Uterus (tissue), 4 donors: ENCODE results near the gene NEK5. TPM values are rescaled to one million over a fixed set of nuclear protein-coding genes. Genes with fewer than 3 reads are reported as not detected.

Experiments used
- DNase-seq, 2 donors: peaks; one replicate each; pipeline ENCODE4 v3.0.0-alpha.2; 2019 to 2020
- H3K27ac ChIP-seq, 2 donors: fragments of 200-600 bp; sonication (generic); 1 replicate in 1 of 2; 2 replicates in 1 of 2; pipeline ENCODE4 v1.5.1; 2016 to 2018
- H3K27me3 ChIP-seq, 2 donors: fragments of 200-600 bp; sonication (generic); one replicate each; pipeline ENCODE4 v1.5.1; 2018 to 2019; ENCODE audit warnings: control low read depth in 1 of 2
- H3K36me3 ChIP-seq, 2 donors: fragments of 200-600 bp; sonication (generic); one replicate each; pipeline ENCODE4 v1.5.1; 2019; ENCODE audit warnings: control low read depth in 1 of 2
- H3K4me1 ChIP-seq, 2 donors: fragments of 200-600 bp; sonication (generic); one replicate each; pipeline ENCODE4 v1.5.1; 2018 to 2019; ENCODE audit warnings: control low read depth in 1 of 2
- H3K4me3 ChIP-seq, 2 donors: fragments of 200-600 bp; sonication (generic); 1 replicate in 1 of 2; 2 replicates in 1 of 2; pipeline ENCODE4 v1.5.1; 2018 to 2019; ENCODE audit warnings: mild to moderate bottlenecking in 1 of 2
- H3K9me3 ChIP-seq, 2 donors: fragments of 200-600 bp; sonication (generic); one replicate each; pipeline ENCODE4 v1.5.1; 2019; ENCODE audit warnings: control low read depth in 1 of 2
- POLR2A ChIP-seq, 2 donors: fragments of 450-650 bp; IDR thresholded peaks; one replicate each; pipeline ENCODE4 v1.6.1; 2016; ENCODE audit warnings: antibody characterized with exemption in 2 of 2, mild to moderate bottlenecking in 1 of 2, moderate library complexity in 1 of 2
- intact Hi-C: fragments of 100-400 bp; cut with DNase I; formaldehyde crosslinking; loops from one replicate; pipeline ENCODE4 v1.15.1; 2023; ENCODE audit warnings: low total_unique reads
- total RNA-seq, 4 donors: library from RNA; depleted of rRNA in 3 of 4; stranded (reverse); fragments of >200 nt in 3 of 4; gene quantifications; one replicate each; pipeline versions ENCODE4 v1.1.0 to v1.2.4, GENCODE V29; 2014 to 2023
- TF ChIP-seq, protein P1 (sequence below), 4 experiments: fragments of 200-600 bp in 2 of 4; fragments of 450-650 bp in 2 of 4; sonication (generic) in 2 of 4; IDR thresholded peaks; one replicate each; pipeline ENCODE4 v1.5.1; 2016 to 2019; ENCODE audit warnings: antibody characterized with exemption in 4 of 4, mild to moderate bottlenecking in 2 of 4, moderate library complexity in 1 of 4
- donor health status: DM: yes; HTN: yes; CAD: no.

The NEK5 gene
- total RNA-seq, 4 donors from 2014 or later, result 0.76 to 7.9 (median 3.5) TPM

DNA sequence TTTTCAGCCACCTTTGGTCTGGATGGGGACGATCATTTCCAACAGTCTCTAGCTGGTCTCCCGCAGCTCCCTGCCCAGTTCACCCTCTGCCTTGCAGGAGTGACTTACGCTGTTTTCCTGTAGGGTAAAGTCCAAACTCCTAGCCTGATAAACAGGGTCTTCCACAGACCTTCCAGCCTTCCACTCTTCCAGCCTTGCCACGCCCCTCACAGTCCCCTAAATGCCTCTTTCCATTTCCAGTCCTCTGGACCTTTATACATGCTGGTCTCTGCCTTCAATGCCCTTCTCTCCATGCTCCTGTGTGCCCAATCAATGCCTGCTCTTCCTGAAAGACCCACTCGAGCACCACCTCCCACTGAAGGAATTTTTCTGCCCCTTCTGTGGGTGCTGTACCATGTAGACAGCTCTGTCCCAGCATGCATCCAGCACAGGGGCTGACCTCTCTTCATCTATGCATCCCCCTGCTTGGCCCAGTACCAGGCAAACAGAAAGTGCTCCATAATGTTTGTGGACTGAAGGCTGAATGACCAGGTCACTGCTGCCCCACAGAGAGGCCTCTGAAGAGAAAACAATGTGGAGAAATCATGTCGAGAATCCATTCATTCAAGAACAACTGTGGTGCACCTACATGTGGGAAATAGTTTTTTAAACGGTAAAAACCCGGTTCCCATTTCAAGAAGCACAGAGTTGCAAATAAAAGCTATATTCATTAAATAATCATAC is 122.2 kb downstream of the NEK5 start:
- intact Hi-C loops, result no loop called here
- H3K27me3 ChIP-seq, result no peaks in the 10 kb centered on the region

DNA sequence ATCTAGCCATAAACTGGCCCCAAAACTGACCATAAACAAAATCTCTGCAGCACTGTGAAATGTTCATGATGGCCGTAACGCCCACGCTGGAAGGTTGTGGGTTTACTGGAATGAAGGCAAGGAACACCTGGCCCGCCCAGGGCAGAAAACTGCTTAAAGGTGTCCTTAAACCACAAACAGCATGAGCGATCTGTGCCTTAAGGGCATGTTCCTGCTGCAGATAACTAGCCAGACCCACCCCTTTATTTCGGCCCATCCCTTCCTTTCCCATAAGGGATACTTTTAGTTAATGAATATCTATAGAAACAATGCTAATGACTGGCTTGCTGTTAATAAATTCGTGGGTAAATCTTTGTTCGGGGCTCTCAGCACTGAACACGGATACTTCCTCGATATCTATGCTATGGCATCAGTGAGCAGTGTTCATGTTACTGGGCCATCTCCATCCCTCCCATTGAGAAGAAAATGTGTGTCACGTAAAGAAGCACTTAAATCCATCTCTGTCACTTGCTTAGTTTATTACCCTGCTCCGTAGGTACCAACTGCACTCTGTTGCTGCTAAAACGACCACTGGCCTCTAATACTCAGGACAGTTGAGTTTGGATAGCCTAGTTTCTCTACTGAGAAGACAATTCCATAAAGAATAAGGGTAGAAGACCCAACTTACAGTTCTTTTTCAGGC is 122.9 kb downstream of the NEK5 start:
- Histone ChIP-seq H3K27me3 (no peaks in the 10 kb centered on the region), H3K36me3 (no peaks in the 10 kb centered on the region), H3K4me1 (no peaks in the 10 kb centered on the region), H3K27ac (no peak overlapping the region), H3K4me3 (no peak overlapping the region), H3K9me3 (no peaks in the 10 kb centered on the region)
- TF ChIP-seq, protein P1, sequence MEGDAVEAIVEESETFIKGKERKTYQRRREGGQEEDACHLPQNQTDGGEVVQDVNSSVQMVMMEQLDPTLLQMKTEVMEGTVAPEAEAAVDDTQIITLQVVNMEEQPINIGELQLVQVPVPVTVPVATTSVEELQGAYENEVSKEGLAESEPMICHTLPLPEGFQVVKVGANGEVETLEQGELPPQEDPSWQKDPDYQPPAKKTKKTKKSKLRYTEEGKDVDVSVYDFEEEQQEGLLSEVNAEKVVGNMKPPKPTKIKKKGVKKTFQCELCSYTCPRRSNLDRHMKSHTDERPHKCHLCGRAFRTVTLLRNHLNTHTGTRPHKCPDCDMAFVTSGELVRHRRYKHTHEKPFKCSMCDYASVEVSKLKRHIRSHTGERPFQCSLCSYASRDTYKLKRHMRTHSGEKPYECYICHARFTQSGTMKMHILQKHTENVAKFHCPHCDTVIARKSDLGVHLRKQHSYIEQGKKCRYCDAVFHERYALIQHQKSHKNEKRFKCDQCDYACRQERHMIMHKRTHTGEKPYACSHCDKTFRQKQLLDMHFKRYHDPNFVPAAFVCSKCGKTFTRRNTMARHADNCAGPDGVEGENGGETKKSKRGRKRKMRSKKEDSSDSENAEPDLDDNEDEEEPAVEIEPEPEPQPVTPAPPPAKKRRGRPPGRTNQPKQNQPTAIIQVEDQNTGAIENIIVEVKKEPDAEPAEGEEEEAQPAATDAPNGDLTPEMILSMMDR (IDR thresholded peaks at IDR 0.05), result no peak
- TF ChIP-seq POLR2A (IDR thresholded peaks at IDR 0.05), result no peak
- intact Hi-C loops, result no loop called here
- no peak for DNase-seq

More for the DNA sequence above, 122.2 kb downstream of the NEK5 start:
- H3K4me3 ChIP-seq, result no peak overlapping the region
- H3K27ac ChIP-seq, result no peak overlapping the region
- TF ChIP-seq POLR2A (IDR thresholded peaks at IDR 0.05), result no peak
- TF ChIP-seq, protein P1 (IDR thresholded peaks at IDR 0.05), result no peak
- no peaks in the 10 kb centered on the region for H3K4me1 ChIP-seq
- no peaks in the 10 kb centered on the region for H3K36me3 ChIP-seq
- H3K9me3 ChIP-seq, result no peaks in the 10 kb centered on the region
- DNase-seq, result no peak

DNA sequence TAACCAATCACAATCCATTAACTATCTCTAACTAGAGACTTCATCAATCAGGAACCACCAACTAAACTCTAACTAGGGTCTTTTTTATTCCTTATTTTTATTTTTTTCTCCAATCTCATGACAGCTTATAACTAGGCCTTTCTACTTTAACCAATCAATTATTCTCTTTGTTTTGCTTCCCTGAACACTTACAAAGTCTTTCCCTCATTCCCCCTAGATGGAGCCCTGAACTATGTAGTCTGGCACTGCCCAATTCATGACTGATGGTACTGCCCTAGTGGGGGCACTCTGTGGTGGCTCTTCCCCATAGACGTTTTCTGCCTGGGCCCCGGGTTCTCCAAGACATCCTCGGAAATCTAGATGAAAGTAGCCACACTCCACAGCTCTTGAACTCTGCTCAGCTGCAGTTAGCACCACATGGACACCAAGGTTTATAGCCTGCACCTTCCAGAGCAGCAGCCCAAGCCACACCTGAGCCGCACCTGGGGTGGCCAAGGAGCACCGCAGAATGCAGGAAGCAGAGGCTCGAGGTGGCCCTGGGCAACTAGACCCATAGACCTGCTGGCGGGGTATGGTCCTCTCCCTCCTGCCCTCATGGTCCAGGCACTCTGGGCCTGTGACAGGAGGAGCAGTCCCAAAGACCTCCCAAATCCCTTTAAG is 124.2 kb downstream of the NEK5 start:
- intact Hi-C loops, result no loop called here
- no peaks in the 10 kb centered on the region for H3K27me3 ChIP-seq
- no peaks in the 10 kb centered on the region for H3K9me3 ChIP-seq
- TF ChIP-seq, protein P1 (IDR thresholded peaks at IDR 0.05), result no peak
- no peak for TF ChIP-seq POLR2A (IDR thresholded peaks at IDR 0.05)
- no peaks in the 10 kb centered on the region for H3K4me1 ChIP-seq
- DNase-seq, result no peak
- H3K36me3 ChIP-seq, result no peaks in the 10 kb centered on the region
- no peak overlapping the region for H3K4me3 ChIP-seq
- H3K27ac ChIP-seq, result no peak overlapping the region

DNA sequence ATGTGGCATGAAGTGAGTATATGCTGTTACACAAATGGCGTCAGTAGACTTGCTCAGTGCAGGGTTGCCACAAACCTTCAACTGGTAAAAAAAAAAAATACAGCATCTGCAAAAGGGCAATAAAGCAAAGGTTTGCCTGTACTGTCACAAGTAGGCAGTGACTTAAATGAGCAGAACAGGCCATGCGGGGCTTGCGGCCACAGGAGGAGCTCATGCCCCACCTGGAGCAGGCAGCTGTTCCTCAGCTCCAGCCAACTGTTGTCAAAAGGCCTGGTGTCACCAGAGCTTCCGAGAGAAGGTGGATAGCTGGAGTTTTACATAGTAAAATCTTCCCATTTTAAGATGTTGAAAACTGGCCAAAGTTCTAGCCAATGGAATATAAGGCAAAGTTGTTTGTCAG is 125.3 kb downstream of the NEK5 start:
- Histone ChIP-seq H3K4me1 (no peaks in the 10 kb centered on the region), H3K9me3 (no peaks in the 10 kb centered on the region), H3K27me3 (no peaks in the 10 kb centered on the region), H3K27ac (no peak overlapping the region), H3K4me3 (no peak overlapping the region), H3K36me3 (no peaks in the 10 kb centered on the region)
- intact Hi-C loops, result no loop called here
- no peak for TF ChIP-seq POLR2A (IDR thresholded peaks at IDR 0.05)
- TF ChIP-seq, protein P1 (IDR thresholded peaks at IDR 0.05), result no peak
- no peak for DNase-seq

DNA sequence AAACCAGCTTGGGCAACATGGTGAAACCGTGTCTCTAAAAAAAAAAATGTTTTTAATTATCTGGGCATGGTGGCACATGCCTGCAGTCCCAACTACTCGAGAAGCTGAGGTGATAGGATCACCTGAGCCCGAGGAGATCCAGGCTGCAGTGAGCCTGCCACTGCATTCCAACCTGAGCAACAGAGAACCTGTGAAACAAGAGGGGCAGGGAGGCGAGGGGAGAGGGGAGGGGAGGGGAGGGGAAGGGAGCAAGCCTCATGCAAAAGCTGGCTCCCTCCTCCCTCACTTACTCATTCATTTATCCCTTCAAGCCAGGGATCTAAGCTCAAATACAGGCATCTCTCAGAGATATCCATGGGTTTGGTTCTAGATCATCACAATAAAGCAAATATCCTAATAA is 126.5 kb downstream of the NEK5 start:
- intact Hi-C loops, result no loop called here

More for the DNA sequence above, 126.5 kb downstream of the NEK5 start:
- Histone ChIP-seq H3K4me3 (no peak overlapping the region), H3K27me3 (no peaks in the 10 kb centered on the region), H3K4me1 (no peaks in the 10 kb centered on the region), H3K9me3 (no peaks in the 10 kb centered on the region), H3K36me3 (no peaks in the 10 kb centered on the region), H3K27ac (no peak overlapping the region)
- DNase-seq, result no peak
- TF ChIP-seq POLR2A (IDR thresholded peaks at IDR 0.05), result no peak
- TF ChIP-seq, protein P1 (IDR thresholded peaks at IDR 0.05), result no peak
